A549 treated with ZK216348 at 1 μM for 4 hours (cell line): ENCODE measurements around the gene KRTAP3-1. TPM values are rescaled to one million over a fixed set of nuclear protein-coding genes. Genes with fewer than 3 reads are reported as not detected.

ENCODE experiments used
- total RNA-seq: library from RNA; stranded (reverse); fragments of 200-300 nt; extraction: Qiagen RNA extraction; gene quantifications from 5 replicates; pipeline ENCODE4 v1.2.3, GENCODE V29; 2022; ENCODE audit warnings: low read depth

Gene KRTAP3-1
- total RNA-seq, result not detected in 5 replicates

GRCh38 chr17:41008811-41009210 lies at the start of gene KRTAP3-1:
Gene KRTAP3-1, minus strand, starts transcription at chr17:41009128. Its CDS starts 54 bp downstream, at chr17:41009074.

GRCh38 chr17:41055130-41055529 lies 46.2 kb upstream of the KRTAP3-1 start, which contains the start of gene KRTAP2-2:
Gene KRTAP2-2, minus strand, starts transcription at chr17:41055230. Its CDS starts 19 bp downstream, at chr17:41055211.

GRCh38 chr17:41046735-41047465 lies 38.0 kb upstream of the KRTAP3-1 start, which contains the start of gene KRTAP2-1:
Gene KRTAP2-1, minus strand, starts transcription at chr17:41047316. Its CDS starts 49 bp downstream, at chr17:41047267.

GRCh38 chr17:41040783-41041571 lies 32.0 kb upstream of the KRTAP3-1 start, which contains the start of gene KRTAP1-1:
Gene KRTAP1-1, minus strand, starts transcription at chr17:41041450. Its CDS starts 53 bp downstream, at chr17:41041397.

DNA sequence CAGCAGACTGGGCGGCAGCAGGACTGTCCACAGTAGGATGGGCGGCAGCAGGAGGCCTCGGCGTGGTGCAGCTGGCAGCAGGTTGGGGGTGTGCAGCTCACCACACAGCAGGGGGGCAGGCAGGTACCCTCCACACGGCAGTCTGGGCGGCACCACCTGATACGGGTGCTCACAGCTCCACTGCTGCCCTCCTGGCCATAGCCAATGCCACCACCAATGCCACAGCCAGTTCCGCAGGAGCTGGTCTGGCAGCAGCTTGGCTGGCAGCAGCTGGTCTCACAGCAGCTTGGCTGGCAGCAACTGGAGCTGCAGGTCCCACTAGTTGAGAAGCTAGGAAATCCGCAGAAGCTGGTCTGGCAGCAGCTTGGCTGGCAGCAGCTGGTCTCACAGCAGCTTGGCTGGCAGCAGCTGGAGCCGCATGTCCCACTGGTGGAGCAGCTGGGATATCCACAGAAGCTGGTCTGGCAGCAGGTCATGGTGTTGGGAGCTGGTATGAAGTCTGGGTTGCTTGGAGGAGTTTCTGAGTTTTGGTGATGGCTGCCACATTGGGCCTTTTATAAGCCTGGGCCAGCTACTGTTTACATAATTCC lies 25.5 kb upstream of the KRTAP3-1 start, which contains the start of gene KRTAP1-3:
Gene KRTAP1-3, minus strand, starts transcription at position 529 of the 590 bp plus-strand sequence. Its CDS starts 53 bp downstream, at position 476.

GRCh38 chr17:41029633-41030245 lies 20.8 kb upstream of the KRTAP3-1 start, which contains the start of gene KRTAP1-4:
Gene KRTAP1-4, minus strand, starts transcription at chr17:41030195. Its CDS starts 117 bp downstream, at chr17:41030078.

DNA sequence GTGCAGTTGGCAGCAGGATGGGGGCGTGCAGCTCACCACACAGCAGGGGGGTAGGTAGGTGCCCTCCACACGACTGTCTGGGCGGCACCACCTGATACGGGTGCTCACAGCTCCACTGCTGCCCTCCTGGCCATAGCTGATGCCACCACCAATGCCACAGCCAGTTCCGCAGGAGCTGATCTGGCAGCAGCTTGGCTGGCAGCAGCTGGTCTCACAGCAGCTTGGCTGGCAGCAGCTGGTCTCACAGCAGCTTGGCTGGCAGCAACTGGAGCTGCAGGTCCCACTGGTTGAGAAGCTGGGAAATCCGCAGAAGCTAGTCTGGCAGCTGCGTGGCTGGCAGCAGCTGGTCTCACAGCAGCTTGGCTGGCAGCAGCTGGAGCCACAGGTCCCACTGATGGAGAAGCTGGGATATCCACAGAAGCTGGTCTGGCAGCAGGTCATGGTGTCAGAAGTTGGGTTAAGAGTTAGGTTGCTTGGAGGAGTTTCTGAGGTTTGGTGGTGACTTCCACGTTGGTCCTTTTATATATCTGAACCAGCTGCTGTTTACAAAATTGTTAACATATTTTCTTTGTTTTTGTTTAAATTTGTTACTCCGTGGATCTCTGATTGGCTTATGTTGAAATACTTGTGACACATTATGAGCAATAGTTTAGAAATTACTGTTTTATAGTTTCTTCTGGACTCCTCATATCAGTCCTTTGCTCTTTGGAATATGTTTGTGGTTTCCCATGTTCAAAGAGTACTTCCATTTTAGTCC lies 18.0 kb upstream of the KRTAP3-1 start, which contains the start of gene KRTAP1-5:
Gene KRTAP1-5, minus strand, starts transcription at position 494 of the 757 bp plus-strand sequence. Its CDS starts 53 bp downstream, at position 441.

DNA sequence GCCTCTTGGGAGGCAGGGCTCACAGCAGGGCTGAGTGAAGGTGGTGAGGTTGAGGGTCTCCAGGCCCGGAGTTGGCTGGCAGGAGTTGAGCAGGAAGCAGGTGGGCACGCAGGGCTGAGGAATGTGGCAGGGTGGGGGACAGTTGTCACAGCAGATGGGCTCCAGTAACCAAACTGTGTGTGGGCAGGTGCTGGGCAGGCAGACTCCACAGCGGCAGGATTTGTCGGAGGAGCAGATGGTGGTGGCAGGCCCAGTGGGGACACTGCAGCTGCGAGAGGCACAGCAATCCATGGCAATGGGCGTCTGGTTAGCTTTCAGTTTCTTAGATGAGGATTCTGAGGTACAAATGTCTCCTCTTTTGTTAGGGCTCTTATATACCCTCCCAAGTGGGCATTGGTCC lies 9.4 kb downstream of the KRTAP3-1 start, which contains the start of gene KRTAP3-2:
Gene KRTAP3-2, minus strand, starts transcription at position 344 of the 400 bp plus-strand sequence. Its CDS starts 53 bp downstream, at position 291.

DNA sequence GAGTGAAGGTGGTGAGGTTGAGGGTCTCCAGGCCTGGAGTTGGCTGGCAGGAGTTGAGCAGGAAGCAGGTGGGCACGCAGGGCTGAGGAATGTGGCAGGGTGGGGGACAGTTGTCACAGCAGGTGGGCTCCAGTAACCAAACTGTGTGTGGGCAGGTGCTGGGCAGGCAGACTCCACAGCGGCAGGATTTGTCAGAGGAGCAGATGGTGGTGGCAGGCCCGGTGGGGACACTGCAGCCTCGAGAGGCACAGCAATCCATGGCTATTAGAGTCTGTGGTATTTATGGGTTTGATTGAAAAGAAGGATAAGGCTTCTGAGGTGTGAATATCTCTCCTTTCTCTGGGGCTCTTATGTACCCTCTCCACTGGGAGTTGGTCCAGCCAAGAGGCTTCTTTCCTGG lies 15.1 kb downstream of the KRTAP3-1 start, which contains the start of gene KRTAP3-3:
Gene KRTAP3-3, minus strand, starts transcription at position 326 of the 400 bp plus-strand sequence. Its CDS starts 67 bp downstream, at position 259.

GRCh38 chr17:40984226-40984625 lies 24.7 kb downstream of the KRTAP3-1 start, which contains the start of gene KRT40:
Gene KRT40, minus strand, starts transcription at chr17:40984326. Its CDS starts 53 bp downstream, at chr17:40984273.

DNA sequence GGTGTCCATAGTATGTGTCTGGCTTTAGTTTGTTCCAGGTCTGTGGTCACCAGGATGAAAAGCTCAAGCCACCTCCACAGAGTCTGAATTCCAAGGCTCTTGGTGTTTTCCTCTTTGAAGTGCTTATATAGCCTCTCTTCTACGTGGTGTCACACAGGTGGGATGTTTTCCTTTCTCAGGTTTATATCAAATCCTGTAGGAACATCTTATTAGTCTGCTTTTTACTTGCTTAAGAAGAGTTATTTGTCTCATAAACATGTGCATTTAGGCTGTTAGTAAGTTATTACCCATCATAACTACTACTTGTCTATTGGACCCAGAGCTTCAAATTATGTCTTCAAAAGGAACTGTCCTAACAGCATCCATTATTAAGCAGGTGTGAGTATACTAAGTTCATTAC lies 42.1 kb downstream of the KRTAP3-1 start, which contains the start of gene KRT39:
Gene KRT39, minus strand, starts transcription at position 101 of the 400 bp plus-strand sequence. Its CDS starts 92 bp downstream, at position 9.

Other genes starting within 250 kb of the KRTAP3-1 start
- not detected in 5 replicates for gene KRT26, start 236.9 kb downstream of the KRTAP3-1 start, total RNA-seq
- gene KRT27, start 226.6 kb downstream of the KRTAP3-1 start, total RNA-seq, result not detected in 5 replicates
- not detected in 5 replicates for gene KRT28, start 209.2 kb downstream of the KRTAP3-1 start, total RNA-seq
- 99.6 to 118 TPM (median 105 TPM) in 5 replicates for gene KRT10, start 186.5 kb downstream of the KRTAP3-1 start, total RNA-seq
- not detected in 5 replicates for gene KRT12, start 141.9 kb downstream of the KRTAP3-1 start, total RNA-seq
- 0.18 to 0.61 TPM (median 0.31 TPM) in 5 replicates for gene KRT20, start 123.9 kb downstream of the KRTAP3-1 start, total RNA-seq
- 0.08 to 0.31 TPM (median 0.18 TPM) in 3 of 5 replicates, not detected in the others for gene KRT23, start 71.5 kb downstream of the KRTAP3-1 start, total RNA-seq
- gene KRT39, start 42.2 kb downstream of the KRTAP3-1 start, total RNA-seq, result not detected in 5 replicates
- gene KRT40, start 24.8 kb downstream of the KRTAP3-1 start, total RNA-seq, result not detected in 5 replicates
- gene KRTAP3-3, start 15.0 kb downstream of the KRTAP3-1 start, total RNA-seq, result not detected in 5 replicates
- not detected in 5 replicates for gene KRTAP3-2, start 9.2 kb downstream of the KRTAP3-1 start, total RNA-seq
- not detected in 5 replicates for gene KRTAP1-5, start 18.1 kb upstream of the KRTAP3-1 start, total RNA-seq
- gene KRTAP1-4, start 21.1 kb upstream of the KRTAP3-1 start, total RNA-seq, result not detected in 5 replicates
- gene KRTAP1-3, start 25.7 kb upstream of the KRTAP3-1 start, total RNA-seq, result not detected in 5 replicates
- gene KRTAP1-1, start 32.3 kb upstream of the KRTAP3-1 start, total RNA-seq, result not detected in 5 replicates
- gene KRTAP2-1, start 38.2 kb upstream of the KRTAP3-1 start, total RNA-seq, result not detected in 5 replicates
- not detected in 5 replicates for gene KRTAP2-2, start 46.1 kb upstream of the KRTAP3-1 start, total RNA-seq
- gene KRTAP2-3, start 51.0 kb upstream of the KRTAP3-1 start, total RNA-seq, result not detected in 5 replicates
- gene KRTAP2-4, start 56.8 kb upstream of the KRTAP3-1 start, total RNA-seq, result not detected in 5 replicates
- not detected in 5 replicates for gene KRTAP4-7, start 75.0 kb upstream of the KRTAP3-1 start, total RNA-seq
- gene KRTAP4-8, start 89.0 kb upstream of the KRTAP3-1 start, total RNA-seq, result not detected in 5 replicates
- not detected in 5 replicates for gene KRTAP4-16, start 93.1 kb upstream of the KRTAP3-1 start, total RNA-seq
- gene KRTAP4-9, start 96.3 kb upstream of the KRTAP3-1 start, total RNA-seq, result not detected in 5 replicates
- not detected in 5 replicates for gene KRTAP4-11, start 109.2 kb upstream of the KRTAP3-1 start, total RNA-seq
- not detected in 5 replicates for gene KRTAP4-12, start 115.1 kb upstream of the KRTAP3-1 start, total RNA-seq
- not detected in 5 replicates for gene KRTAP4-6, start 131.4 kb upstream of the KRTAP3-1 start, total RNA-seq
- not detected in 5 replicates for gene KRTAP4-5, start 140.7 kb upstream of the KRTAP3-1 start, total RNA-seq
- not detected in 5 replicates for gene KRTAP4-4, start 151.6 kb upstream of the KRTAP3-1 start, total RNA-seq
- gene KRTAP4-3, start 159.1 kb upstream of the KRTAP3-1 start, total RNA-seq, result not detected in 5 replicates
- not detected in 5 replicates for gene KRTAP4-2, start 169.1 kb upstream of the KRTAP3-1 start, total RNA-seq
- 0.32 TPM in 1 of 5 replicates, not detected in the others for gene KRTAP4-1, start 175.8 kb upstream of the KRTAP3-1 start, total RNA-seq
- gene KRTAP9-1, start 180.8 kb upstream of the KRTAP3-1 start, total RNA-seq, result not detected in 5 replicates
- gene KRTAP9-2, start 217.5 kb upstream of the KRTAP3-1 start, total RNA-seq, result not detected in 5 replicates
- not detected in 5 replicates for gene KRTAP9-3, start 223.3 kb upstream of the KRTAP3-1 start, total RNA-seq
- not detected in 5 replicates for gene KRTAP9-8, start 228.9 kb upstream of the KRTAP3-1 start, total RNA-seq
- gene KRTAP9-4, start 240.6 kb upstream of the KRTAP3-1 start, total RNA-seq, result not detected in 5 replicates
- gene KRTAP9-9, start 246.3 kb upstream of the KRTAP3-1 start, total RNA-seq, result not detected in 5 replicates